GM12872 (cell line): Measurements from ENCODE around the gene ZIC1.
A peak's percentile ranks its signal among the peaks of the same experiment; 100 is the strongest.

Experiments
- TF ChIP-seq, protein P1 (sequence below): IDR thresholded peaks from 3 replicates; pipeline ENCODE4 v1.5.1; 2011; ENCODE audit warnings: low read depth, mild to moderate bottlenecking, low read length, moderate library complexity; ENCODE audit not compliant: insufficient read depth

The ZIC1 gene

DNA sequence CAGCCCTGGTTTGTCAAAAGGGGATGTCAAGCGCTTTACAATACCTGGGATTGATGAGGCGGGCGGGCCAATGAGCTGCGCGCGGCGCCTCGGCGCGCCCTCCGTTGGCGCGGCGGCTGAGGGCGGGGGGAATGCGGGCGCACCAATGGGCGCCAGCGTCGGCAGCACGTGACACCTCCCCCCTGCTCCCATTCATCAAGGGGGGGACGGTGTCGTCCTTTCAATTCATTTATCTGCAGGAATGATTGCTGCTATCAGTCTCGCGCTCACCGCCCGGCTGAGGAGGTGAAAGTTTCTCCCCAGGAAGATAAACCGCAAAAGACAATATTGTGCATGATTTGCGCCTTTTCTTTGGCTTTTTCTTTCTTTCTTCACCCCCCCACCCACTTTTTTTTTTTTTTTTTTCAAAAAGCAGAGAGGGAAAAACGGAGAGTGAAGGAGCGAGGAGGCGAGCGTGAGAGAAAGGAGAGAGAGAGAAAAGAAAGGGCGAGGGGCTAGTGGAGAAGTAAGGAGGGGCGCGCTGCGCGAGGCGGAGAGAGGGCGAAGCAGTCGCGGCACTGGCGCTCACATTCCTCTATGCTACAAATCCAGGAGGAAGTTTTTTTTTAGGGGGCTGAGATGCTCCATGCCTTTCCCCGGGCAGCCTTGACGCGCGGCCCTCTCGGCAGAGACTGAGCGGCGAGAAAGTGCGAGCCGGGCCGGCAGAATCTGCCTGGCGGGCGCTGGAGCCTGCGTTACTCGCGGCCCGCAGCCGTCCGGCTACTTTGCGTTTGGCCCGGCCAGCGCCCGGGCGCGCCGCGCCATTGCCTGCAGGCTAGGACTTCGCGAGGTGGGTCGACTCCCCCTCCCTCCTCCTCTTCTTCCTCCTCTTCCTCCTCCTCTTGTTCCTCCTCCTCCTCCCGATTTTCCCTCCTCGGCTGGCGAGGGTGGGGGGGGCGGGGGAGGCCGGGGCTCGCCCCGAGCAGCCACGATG lies at the start of gene ZIC1:
ZIC1 (plus strand) TSS at position 223 of the 973 bp plus-strand sequence; CDS start at position 971, 748 bp downstream.
- TF ChIP-seq, protein P1, sequence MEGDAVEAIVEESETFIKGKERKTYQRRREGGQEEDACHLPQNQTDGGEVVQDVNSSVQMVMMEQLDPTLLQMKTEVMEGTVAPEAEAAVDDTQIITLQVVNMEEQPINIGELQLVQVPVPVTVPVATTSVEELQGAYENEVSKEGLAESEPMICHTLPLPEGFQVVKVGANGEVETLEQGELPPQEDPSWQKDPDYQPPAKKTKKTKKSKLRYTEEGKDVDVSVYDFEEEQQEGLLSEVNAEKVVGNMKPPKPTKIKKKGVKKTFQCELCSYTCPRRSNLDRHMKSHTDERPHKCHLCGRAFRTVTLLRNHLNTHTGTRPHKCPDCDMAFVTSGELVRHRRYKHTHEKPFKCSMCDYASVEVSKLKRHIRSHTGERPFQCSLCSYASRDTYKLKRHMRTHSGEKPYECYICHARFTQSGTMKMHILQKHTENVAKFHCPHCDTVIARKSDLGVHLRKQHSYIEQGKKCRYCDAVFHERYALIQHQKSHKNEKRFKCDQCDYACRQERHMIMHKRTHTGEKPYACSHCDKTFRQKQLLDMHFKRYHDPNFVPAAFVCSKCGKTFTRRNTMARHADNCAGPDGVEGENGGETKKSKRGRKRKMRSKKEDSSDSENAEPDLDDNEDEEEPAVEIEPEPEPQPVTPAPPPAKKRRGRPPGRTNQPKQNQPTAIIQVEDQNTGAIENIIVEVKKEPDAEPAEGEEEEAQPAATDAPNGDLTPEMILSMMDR = no peak

DNA sequence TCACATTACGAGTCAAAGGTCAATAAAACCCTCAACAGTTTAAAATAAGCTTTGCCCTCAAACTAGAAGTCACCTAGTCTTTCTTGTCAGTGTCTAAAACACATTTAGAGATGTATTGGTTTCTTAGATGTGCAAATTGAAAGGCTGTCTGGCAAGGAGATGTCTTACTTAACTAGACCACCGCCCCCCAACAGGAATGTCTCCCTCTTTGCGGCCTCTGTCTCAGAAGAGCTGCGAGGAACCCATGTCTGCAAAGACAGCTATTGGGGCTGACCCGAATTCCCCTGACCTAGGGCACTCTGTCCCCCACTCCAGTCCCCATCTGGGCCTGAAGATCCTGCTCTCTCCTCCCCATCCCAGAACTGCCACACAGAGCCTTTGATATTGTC lies 49.1 kb upstream of the ZIC1 start:
- TF ChIP-seq, protein P1 = no peak

DNA sequence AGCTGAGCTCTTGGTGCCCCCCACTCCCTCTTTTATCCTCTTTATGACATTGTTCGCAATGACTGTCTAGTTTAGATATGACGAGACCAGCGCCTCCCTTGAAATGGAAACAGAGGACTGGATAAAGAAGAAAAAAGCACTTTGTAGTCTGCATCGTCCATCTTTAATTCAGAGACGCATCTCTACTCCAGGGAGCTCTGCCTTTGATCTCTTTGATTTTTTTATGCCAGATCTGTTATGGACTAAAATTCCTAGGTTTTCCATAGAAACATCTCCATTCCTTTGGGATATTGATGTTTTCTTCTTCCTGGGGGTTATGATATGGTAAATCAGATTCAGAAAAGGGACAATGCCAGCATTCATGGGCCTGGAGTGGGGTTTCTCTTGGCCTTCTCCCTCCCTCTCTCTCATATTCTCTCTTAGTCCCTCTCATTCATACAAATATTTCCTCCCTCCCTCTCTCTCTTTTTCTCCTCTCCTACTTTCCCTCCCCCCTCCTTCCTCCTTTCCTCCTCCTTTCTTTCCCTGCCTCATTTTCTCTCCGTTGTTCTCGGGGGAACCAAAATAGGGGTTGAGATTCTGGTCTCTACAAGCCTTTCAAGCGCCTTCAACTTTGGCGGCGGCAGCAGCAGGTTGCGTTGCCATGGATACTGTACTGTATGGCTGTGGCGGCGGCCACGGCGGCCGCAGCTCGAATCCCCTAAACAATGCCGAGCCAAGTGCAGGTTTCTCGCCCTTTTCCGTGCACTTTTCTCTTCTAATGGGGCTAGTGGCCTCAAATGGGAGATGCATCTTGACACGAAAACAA lies 48.3 kb upstream of the ZIC1 start:
- TF ChIP-seq, protein P1 = no peak

DNA sequence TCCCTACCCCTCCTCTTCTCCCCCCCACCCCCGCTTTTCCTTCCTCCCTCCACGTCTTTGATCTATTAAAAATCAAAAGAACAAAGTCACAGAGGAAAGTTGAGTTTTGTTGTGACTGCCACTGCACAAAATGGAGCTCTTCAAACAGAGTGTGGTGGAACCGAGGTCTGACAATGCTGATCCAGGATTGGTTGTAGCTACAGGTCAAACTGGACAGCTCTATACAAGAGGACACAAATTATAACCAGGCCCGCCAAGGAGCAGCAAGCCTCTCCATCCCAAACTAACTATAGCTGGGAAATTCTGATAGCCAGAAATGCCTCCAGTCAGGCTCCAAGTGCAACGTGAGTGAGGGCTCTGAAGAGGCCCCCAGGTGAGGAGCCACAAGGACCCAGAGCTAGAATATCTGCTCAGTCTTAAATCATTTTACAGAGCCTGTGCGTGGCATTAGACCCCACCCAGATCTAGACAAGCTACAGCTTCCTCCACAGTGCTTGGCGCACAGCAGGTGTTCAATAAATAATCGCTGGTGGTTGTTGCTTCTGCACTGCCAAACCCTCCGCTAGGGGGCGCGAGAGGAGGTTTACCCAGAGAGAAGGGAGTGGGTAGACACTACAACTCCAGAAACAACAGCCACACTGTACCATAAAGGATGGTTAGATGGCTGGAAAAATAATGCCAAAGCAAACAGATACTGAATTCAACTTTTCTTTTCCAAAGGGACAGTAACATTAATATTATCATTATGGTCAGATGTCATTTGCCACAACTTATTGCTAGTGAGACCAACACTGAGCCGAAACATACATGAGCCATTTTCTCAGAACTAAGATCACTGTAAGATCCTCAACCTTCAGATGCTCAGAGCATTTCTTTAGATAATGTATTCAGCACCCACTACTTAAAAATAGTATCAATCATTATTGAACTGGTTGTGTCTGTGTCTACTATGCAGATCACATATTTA lies 47.4 kb upstream of the ZIC1 start:
- TF ChIP-seq, protein P1 = peak; percentile 77

DNA sequence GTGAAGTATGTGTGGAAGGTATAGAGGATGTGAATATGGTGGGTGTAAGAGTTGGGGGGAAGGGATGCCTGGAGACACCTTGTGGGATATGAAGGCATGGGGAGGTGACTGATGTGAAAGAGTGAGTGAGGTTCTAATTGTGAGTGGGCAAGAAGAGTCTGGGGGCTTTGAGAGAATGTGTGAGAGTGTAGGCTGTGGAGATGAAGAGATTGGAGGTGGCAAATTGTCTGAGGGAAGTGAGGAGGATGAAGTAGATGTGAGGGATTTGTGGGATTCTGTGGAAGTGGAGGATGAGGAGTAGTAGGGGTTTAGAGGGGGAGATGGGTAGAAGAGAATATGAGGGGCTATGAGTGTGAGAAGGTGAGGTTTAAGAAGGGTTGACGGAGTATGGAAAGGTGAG lies 44.4 kb upstream of the ZIC1 start:
- TF ChIP-seq, protein P1 = no peak

DNA sequence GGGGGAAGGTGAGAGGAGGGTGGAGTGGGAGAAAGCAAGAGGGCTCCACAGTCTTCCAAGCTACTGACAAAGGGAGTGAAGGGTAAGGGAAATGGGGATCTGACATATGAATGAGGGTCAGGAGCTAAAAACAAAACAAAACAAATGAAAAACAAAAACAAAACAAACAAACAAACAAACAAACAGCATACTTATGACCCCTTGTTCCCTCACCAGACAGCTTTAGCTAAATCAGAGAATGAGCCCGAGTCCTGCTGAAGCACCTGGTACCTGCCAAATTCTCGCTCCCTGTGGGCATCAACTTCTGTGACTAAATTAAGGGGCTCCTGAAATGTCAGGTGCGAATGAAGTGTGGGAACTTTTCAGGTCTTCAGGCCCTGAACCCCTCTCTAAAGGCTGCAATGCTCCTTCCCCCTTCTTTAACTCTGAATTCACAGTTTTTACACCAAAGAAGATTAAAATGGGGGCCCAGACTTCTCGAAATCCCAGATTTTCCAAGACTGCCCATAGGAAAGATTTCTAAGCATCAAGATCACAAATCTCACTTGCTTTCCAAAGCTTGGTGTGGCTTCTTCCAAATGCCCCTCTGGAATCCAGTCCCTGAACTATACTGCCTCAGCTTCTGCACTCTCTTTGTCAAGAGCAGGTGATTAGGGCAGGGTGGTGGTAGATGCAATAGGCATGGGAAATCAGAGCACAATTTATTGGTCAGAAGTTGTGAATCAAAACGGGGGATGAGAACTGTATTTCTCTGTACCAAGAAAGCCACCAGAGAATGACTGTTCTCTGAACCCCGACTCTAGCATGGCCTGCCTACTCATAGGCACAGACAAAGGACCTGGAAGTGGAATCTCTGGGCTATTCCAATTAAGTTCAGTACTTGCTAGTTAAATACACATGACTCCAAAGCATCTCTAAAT lies 43.7 kb upstream of the ZIC1 start:
- TF ChIP-seq, protein P1 = no peak
